Measurements from ENCODE around the gene MYRF.

DNA sequence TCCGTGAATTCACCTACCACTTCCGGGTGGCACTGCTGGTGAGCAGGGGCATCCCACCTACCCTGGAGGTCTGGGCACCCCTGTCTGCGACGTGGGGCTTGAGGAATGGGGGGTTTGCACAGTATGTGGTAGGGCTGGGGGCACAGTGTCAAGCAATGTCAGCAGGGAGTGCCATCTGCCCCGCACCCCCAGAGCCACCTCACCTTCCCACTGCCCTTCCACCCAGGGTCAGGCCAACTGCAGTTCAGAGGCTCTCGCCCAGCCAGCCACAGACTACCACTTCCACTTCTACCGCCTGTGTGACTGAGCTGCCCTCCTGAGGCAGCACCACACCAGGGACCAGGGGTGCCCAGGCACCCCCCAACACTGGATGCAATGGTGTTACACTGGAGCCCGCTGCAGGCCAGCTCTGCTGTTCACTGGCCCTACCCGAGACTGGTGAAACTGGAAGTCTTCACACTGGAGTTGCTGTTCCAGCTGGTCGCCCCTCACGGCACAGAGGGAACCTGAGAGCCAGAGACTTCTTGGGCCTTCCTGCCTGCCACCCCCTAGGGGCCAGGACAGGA is 33.5 kb downstream of the MYRF start:
- no peak for TF ChIP-seq POLR2AphosphoS5 (IDR thresholded peaks at IDR 0.05; ENCODE audit: low read depth, low read length)
- 0 out of 2 replicates have a peak, but pooled peaks have one; percentile 19 for TF ChIP-seq POLR2A (IDR thresholded peaks at IDR 0.05; ENCODE audit: low read depth, low read length)
